ENCODE results near the gene HSD11B2.
A peak's percentile ranks its signal among the peaks of the same experiment; 100 is the strongest.

HSD11B2 gene

DNA sequence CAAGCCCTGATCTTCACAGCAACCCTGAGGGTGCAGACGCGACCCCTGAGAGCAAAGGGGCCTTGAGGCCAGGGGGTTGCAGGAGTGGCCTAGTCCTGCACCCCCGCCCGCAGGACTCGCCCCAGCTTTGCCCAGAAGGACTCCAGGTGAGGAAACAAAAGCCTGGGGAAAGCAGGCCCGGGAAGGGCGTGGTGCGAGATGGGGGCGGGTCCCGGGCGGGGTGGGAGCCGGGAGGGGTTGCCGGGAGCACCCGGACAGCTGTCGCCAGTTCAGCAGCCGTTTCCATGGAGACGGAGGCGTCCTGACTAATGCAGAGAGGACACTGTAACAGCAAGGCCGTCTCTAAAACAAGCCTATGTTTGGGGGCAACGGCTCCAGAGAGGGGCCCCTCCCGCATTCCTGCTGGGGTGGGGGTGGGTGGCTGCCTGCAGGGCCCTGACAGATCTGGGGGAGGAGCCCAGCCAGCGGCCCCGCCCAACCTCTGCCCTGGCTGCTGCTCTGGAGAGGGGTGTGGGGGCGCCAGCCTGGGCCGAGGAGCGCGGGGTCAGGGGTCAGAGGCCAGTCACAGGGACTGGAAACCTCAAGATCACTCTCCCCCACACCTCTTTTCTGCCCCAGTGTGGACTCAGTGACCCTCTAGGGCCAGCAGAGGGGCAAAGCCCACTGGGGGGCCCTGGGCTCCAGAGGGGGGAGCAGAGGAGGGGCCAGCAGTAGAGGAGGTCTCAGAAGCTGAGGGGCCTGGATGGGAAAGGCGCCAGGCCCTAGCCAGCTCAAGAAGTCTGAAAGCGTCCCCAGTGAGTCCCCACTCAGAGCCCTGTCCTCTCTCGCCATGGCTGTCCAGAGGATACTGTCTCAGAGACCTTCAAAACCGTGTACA lies 34.5 kb upstream of the HSD11B2 start:
- peak; percentile 90 for DNase-seq (ENCODE audit: low spot score)

DNA sequence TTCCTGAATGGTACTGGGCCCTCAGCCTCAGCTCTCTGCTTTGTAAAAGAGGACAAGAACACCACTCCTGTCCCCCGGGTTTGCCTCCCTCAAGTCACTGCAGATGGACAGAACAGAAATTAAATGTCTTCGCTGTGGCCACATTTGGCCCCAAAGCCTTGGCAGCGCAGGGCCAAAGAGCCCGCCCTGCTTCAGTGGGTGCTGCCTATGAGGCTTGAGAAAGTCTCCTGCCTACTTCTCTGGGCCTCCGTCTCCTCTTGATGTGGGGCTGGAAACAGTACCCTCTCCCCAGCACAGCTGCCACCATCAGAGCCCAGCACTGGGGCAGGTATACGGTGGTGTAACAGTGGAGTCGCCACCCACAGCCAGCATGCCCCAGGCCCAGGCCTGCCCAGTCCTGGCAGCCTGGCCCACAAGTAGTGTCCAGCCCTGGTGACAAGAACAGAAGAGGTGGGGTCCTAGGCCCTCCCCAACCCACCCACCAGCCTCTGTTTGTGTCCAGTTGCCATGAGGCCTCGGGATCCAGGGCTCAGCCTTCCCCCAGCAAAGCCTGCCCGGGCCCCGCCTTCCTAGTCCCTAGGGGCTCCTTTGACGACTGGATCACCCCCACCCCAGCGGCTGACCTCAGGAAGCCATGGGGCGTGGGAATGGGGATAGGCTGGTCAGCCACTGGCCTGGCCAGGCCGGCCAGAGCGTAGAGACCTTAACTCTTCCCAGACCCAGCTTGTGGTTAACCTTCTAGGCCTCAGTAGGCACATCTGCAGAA lies 33.7 kb upstream of the HSD11B2 start:
- peak; percentile 22 for DNase-seq (ENCODE audit: low spot score)

DNA sequence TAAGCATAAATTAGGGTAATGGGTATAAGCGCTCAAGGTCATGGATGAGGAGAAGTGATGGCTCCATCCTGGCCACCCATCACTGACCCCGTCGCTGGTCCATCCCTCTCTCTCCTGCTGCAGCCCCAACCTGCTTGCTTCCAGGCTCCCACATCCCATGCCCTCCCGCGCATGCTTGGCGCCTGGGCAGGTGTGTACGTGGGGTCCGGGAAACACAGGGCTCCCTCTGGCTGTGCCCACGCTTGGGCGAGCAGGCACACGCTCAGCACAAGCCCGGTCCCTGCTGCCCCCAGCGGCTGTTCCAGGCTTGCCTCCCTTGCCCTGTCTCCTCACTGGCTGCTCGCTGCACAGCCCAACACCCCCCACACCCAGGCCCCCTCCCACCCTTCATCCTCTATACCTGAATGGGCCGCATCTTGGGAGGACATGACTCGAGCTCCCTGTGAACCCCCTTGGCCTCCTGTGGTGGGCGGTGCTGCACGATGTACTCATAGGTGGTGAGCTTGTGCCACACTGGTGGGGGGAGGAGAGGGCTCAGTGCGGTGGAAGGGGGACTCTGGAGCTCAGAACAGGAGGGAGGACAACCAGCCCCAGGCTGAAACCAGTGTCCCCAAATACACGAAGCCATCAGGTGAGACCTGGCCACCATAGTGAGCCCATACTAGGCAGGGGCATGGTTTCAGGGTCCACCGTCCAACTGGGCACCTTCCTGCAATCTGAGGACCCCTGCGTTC lies 32.9 kb upstream of the HSD11B2 start:
- no peak for DNase-seq (ENCODE audit: low spot score)

DNA sequence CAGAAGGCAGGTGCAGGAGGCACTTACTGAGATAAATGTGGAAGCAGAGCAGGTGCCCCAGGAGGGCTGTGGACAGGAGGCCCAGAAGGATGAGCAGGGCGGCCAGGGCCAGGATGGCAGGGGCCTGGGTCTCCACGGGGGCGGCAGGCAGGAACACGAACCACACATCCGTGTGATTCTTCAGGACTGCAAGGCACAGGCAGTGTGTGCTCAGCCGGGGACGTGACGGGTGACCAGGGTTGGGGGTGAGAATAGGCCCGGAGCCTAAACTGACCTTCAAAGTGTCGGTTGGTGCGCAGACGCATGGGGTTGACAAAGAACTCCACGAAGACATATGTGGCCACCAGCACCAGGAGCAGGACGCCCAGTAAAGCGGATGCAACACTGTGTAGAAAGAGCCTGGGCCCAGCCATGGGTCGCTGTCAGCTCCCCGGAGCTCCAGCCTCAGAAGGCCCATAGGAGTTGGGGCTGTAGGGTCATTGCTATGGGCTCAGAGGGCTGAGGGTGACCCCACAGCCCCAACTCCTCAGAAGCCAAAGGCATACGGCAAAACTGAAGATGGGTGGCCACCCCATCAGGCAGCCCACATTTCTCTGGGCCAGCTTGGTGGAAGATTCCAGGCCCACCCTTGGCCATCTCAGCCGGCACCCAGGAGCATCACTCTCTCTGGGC lies 32.2 kb upstream of the HSD11B2 start:
- DNase-seq (ENCODE audit: low spot score): no peak

DNA sequence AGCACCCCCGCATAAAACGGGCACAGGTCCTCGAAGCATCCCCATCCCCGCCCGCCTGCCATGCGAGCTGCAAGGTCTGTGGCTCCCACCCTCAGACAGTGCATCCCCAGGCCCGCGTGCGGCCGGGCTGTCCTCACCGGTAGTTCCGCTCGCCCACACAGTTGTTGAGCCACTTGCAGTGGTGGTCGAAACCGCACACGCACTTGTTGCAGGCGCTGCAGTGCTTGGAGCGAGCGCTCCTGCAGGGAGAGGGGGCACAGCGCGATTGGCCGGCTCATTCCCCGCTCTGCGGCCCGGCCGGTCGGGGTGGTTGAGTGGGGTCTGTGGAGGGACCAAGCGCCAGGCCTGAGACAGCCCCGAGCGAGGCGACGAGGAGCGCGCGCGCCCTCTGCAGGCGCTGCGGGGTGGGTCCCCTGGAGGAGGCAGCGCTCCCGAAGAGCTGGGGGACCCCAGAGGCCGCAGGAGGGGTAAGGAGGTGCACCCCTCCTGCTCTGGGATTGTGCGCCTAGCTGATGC lies 31.6 kb upstream of the HSD11B2 start:
- peak; percentile 86 for DNase-seq (ENCODE audit: low spot score)

DNA sequence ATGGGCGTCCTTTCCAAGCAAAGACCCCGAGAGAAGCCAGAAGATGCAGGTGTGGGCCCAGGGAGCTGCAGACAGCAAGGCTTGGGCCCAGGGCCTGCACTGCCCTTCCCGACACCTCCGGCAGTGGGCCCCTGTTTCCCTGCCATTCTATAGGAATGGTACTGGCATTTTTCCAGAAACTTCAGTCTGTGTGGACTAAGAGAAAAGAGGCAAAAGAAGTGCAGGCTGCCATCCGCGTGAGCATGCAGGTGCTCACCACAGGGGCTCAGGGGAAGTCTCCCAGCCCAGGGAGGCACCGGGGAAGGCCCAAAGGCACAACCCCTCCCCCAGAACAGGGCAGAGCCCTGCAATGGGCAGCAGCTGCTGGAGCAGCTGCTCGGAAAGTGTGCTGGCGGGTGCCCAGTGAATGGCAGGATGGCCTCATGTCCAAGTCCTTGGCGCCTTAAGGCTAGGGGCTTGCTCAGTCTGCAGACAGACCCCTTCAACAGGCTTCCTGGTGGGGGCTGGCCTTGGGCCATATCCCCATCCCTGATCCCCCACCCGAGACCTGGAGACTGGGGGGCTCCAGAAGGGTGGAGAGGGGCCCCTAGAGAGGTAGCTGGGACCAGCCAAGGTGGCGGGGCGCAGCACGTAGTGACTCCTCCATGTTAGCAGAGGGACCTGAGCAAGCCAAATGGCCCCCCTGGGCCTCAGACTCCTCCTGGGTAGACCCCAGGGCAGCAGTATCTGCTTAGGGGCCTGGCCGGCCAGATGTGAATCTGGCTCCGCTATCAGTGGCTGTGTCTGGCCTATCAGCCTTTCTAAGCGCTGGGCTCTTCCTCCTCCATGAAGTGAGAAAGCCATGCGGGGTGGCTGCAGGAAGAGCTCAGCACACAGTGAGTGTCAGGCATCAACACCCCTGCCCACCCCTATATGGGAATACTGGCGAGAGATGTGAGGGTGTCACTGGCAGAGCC lies 30.9 kb upstream of the HSD11B2 start:
- no peak for DNase-seq (ENCODE audit: low spot score)

DNA sequence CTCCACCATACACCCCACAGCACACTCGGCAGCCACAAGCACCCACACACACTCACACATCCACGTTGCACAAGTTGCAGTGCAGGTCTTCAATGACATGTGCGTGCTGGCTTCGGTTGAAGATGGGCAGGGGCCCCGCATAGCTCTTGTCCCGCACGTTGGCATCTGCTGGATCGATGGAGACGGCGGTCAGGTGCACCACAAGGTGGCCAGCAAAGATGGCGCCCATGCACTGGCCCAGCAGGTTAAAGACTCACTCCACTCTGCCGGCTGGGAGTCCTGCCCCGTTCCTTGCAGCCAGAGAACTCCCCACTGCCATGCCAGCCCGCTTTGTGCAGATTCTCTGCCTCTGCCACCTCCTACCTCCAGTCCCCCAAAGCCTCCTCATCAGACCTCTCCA lies 30.0 kb upstream of the HSD11B2 start:
- DNase-seq (ENCODE audit: low spot score): no peak

DNA sequence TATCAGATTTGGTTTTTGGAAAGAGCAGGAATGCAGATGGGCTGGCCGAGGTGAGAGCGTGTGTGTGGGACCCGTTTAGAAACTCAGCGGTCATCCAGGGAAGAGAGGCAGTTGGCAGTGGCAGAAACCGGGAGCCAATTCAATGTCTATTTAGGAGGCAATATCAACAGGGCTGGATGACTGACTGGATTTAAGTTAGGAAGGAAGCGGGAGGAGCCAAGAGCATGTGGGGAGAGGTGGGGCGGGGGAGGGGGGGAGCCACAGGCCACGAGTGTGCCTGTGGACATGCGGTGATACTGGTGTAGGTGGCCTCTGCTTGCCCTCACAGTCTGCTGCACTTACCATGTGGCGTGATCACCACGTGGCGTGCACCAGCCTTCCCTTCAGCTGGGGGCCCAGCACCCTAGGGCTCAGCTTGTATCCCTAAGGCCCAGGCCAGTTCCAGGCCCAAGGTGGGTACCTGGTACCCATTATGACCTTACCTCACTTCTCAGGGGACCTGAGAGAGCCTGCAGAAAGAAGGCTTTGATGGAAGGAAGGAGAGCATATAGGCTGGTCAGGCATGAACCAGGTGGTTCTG lies 26.9 kb upstream of the HSD11B2 start:
- no peak for DNase-seq (ENCODE audit: low spot score)

DNA sequence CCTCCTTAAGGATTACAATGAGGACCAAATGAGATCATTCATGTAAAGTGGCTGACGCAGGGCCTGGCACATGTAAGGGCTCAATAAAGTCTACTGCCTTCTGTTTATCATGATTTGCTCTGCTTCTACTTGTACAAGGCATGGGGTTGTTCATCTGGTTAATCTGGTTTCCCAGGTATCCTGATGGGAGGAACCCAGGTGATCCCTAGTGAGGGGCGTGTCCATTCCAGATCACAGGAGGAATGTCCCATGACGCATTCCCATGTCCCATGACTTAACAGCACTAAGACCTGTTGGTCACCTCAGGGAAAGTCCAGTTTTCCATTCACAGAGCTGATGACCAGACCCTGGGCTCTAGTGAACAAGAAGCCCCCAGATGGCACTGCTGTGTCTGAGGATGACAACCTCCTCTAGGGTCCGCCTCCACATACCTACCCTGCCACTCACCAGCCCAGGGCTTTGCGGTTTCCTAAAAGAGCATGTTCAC lies 26.1 kb upstream of the HSD11B2 start:
- DNase-seq (ENCODE audit: low spot score): no peak

DNA sequence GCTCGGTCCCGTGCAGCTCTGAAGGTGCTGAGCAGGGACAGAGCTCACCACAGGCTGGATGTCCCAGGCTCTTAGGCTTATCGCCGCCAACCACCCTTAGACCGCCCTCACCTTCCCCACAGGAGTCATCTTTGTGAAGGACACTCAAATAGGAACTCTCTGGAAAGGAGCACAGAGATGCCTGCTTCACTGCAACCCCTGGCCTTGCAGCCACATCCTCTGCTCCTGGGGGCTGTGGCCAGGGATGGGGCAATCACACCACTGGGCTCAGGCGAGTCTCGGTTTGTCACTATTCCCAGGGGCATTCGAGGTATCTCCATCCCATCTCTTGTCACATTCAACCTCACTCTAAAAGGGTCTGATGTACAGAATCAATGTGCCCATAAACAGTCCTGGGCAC lies 25.6 kb upstream of the HSD11B2 start:
- DNase-seq (ENCODE audit: low spot score): no peak

DNA sequence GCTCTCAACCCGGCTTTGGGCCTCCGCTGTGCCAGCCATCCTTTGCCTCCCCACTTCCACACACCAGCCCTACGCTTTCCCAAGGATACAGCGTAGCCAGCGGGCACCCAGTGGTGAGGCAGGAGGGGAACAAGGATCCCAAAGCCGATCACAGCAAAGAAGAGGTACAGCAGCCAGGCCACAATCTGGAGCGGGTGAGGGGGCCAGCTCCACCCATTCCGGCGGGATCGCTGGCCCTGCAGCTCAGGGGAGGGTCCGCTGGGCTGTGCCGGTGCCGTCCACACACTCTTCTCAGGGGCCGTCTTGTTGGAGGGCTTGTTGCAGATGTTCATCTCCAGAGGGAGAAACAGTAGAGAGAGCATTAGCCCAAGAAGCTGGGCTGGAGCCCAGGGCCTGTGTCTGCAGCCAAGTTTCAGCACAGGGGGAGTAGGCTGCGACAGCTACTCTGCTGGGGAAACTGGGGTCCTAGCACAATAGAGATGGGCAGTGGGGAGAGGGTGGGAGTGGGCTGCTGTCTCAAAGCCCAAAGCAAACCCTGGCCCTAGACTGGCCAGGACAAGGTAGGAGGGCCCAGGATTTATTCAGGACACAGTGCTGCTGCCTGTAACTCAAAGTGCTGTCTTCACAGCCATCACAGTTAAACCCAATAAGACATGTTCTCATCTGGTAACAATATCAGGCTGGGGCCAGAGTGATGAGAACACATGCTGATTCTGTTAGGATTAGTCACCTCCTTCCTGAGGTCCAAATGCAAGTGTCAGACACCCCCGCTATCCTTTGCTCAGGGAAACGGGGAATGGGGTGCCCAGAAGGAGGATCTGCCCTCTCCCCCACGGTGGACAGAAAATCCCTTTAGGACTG lies 24.6 kb upstream of the HSD11B2 start:
- no peak for DNase-seq (ENCODE audit: low spot score)

DNA sequence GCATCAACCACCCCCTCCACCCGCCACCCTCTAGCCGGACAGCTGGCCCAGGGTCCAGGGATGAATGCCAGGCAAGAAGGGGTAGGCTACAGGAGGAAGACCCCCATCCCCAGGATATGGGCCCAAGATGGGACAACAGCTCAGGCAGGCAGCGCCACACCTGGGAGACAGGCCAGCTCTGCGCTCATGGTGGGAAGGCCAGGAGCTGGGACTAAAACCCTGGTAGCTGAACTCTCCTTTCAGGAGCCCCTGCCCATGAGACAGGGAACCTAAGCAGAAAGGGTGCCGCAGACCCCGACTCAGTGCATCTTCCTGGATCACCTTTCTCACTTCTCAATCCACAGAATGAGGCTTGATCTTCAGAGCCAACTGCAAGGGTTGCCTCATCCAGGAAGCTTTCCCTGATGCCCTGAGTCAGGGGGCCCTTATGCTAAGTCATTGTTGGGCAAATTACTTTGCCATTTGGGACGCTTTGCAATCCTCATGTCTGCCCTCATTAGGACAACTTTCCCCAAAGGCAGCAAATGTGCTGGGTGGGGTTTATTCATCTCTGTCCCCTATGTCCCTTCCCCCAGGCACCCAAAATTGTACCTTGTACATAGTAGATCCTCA lies 23.6 kb upstream of the HSD11B2 start:
- no peak for DNase-seq (ENCODE audit: low spot score)

DNA sequence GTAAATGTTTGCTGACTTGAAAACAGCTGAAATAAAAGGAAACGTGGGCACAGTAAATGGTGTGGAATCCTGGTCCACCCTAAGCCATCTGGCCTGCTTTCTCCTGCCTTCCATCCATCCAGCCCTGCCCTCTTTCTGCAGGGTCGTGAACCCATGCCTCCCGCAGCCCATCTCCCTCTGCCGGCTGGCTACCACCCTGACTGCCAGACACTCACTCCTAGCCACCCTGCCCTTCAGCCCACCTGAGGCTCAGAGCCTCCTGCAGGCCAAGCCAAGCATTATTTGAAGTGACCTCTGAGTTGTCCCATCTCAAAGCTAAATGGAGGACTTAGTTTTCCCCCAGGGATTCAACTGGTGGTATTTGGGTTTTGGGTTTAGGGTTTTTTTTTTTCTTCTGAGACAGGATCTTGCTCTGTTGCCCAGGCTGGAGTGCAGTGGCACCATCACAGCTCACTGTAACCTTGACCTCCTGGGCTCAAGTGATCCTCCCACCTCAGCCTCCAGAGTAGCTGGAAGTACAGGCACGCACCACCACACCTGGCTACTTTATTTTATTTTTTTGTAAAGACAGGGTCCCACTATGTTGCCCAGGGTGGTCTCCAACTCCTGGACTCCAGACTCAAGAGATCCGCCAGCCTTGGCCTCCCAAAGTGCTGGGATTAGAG lies 23.0 kb upstream of the HSD11B2 start:
- no peak for DNase-seq (ENCODE audit: low spot score)

DNA sequence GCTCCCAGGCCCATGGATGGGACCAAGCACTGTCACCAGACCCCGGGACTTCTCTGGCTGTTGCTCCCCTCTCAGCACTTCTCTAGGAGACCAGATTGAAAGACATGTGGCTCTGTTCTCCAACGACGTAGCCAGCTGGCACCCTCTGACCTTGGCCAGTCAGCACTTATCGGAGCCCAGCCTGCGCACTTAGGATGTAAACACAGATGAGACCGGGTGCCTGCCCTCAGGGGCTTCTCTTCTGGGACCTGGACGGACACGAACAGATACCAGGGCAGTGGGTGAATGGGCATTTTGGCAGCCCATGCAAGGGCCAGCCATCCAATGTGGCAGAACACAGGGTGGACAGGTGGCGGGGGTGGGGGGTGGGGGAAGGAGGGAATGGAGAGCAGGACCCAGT lies 21.3 kb upstream of the HSD11B2 start:
- no peak for DNase-seq (ENCODE audit: low spot score)

DNA sequence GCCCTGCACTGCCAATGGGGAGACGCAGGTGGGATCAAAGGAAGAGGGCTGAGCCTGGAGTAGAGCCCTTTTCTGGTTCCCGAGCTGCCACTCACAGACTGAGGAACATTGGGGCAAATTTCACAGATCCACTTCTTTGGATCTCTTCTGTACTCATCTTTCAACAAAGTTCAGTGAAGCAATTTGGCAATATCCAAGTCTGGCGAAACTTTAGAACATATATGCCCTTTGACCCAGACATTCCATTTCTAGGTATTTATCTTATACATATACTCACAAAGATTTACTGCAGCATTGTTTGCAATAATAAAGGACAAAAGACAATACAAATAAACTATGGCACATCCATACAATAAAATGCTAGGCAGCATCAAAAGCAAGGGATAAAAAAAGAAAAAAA lies 19.6 kb upstream of the HSD11B2 start:
- no peak for DNase-seq (ENCODE audit: low spot score)

DNA sequence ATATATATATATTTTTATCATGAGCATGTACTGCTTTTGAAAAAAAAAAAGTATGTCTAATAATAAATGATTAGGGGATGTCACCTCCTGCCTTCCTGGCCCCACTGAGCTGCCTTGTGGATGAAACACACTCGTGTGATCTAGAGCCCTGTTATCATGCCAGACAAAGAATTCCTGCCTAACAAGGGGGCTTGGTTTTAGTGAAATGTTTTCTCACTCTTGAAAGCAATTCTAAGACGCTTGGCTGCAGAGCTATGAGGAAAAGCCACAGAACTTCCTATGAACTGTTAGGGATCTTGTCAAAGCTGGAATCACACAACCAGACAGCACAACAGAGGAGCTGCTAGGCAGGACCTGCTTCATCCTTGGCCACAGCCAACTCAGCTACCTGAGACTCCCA lies 18.6 kb upstream of the HSD11B2 start:
- no peak for DNase-seq (ENCODE audit: low spot score)

DNA sequence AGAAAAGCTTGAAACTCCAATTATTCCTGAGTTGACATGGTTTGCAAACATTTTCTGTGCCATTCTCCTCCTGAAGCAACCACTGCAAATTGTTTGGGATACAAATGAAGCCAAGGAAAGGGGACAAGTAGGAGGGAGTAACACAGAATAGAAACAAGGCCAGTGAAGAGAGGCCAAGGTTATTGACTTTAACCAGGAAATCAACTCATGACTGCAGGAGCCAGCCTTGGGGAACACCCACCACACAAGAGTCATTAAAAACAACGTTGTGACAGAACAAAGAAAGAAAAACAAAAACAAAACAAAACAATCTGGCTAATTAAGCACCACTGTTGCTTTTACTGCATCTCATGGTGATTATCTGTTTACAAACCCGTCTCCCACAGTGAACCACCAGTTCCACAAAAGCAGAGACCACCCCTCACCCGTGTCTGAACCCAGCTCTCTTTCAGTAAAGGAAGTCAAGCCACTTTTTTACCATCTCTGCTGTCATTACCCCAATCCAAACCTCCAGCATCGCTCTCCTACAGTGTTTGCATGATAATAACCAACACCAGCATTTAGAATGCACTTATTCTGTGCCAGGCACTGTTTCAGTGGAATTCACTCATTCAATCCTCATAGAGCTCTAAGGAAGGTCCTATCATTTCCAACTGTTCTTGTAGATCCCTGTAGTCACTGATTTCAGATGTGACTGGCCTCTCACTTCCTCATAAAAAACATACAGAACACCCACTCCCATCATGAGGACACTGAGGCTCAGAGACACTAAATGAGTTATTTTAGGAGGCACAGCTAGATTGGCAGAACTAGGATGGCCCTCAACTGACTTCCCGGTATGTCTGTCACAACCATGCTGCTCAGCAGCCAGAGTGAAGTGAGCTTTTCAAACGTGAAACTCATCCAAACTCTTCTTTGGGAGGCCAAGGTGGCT lies 16.7 kb upstream of the HSD11B2 start:
- no peak for DNase-seq (ENCODE audit: low spot score)

Data from D341Med (cell line).